Measurements from ENCODE around the gene MYH14.

MYH14 gene

DNA sequence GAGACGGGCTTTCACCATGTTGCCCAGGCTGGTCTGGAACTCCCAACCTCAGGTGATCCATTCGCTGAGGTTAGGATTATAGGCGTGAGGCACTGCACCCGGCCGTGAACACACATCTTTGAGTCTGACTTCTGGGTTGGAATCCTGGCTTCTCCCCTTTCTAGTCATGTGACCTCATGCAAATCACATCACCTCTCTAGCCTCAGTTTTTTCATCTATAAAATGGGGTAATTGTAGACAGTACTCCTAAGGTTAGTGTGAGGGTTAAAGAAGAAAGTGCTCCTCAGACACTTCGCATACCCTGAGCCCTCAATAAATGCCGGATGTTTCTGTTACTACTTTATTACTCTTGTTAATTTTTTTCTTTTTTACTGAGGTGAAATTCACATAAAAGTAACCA, 70.4 kb downstream of the MYH14 start:
- TF ChIP-seq GATA2 (IDR thresholded peaks at IDR 0.05; ENCODE audit: low read depth, low read length) (no peak), GATA3 (IDR thresholded peaks at IDR 0.05; ENCODE audit: low read depth, low read length) (no peak)

DNA sequence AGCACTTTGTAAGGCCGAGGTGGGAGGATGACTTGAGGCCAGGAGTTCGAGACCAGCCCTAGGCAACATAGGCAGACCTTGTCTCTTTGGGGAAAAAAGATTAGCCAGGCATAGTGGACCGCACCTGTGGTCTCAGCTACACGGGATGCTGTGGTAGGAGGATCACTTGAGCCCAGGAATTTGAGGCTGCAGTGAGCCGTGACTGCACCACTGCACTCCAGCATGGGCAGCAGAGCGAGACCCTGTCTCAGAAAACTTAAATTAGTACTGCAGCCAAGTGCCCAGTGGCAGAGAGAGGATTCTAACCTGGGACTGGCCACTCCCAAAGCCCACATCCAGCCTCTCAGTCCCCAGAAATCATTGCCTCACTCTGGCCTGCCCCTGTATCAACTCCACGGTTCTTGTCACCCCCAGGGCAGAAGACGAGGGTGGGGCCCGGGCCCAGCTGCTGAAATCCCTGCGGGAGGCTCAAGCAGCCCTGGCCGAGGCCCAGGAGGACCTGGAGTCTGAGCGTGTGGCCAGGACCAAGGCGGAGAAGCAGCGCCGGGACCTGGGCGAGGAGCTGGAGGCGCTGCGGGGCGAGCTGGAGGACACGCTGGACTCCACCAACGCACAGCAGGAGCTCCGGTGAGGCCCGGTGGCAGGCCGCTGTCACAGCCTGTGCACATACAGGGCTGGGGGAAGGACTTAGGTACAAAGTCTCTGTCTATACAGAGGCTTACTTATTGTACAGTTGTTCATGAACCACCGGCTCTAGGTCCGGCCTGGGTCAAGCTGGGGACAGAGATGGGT, 72.4 kb downstream of the MYH14 start:
- TF ChIP-seq GATA2 (IDR thresholded peaks at IDR 0.05; ENCODE audit: low read depth, low read length) (no peak), GATA3 (IDR thresholded peaks at IDR 0.05; ENCODE audit: low read depth, low read length) (no peak)

DNA sequence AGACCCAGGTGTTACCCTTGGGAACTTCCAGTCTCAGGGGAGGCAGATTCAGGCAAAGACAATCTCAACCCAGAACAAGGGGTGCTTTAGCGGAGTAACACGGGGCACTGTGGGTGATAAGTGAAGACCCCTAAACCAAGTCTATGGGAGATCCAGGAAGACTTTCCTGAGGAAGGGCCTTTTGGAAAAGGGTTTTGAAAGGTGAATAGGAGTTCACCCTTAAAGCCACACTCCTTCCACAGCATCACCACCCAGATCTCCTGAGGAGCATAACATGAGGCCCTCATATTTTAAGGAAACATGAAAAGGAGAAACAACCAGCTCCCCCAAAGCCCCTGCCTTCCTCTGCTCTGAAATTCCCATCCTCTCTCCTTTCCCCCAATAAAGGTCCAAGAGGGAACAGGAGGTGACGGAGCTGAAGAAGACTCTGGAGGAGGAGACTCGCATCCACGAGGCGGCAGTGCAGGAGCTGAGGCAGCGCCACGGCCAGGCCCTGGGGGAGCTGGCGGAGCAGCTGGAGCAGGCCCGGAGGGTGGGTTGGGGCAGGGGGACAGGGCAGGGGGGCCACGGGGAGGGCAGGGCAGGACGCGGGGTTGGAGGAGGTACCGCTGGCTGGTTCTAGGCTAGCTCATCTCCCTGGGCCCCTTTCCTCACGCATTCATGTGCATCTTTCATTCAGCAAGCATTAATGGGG, 73.1 kb downstream of the MYH14 start:
- TF ChIP-seq GATA3 (IDR thresholded peaks at IDR 0.05; ENCODE audit: low read depth, low read length) = no peak
- no peak for TF ChIP-seq GATA2 (IDR thresholded peaks at IDR 0.05; ENCODE audit: low read depth, low read length)

DNA sequence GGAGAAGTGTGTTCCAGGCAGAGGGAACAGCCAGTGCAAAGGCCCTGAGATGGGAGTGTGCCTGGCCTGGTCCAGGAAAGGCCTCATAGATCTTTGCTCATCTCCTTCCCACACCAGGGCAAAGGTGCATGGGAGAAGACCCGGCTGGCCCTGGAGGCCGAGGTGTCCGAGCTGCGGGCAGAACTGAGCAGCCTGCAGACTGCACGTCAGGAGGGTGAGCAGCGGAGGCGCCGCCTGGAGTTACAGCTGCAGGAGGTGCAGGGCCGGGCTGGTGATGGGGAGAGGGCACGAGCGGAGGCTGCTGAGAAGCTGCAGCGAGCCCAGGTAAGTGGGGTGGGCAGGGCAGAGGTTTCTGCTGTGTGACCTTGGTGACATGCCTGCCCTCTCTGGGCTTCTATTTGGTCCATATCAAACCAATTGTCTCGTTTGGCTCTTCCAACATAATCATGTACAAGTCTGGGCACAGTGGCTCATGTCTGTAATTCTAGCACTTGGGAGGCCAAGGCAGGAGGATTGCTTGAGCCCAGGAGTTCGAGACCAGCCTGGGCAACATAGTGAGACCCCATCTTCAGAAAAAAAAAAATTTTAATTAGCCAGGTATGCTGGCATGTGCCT, 74.7 kb downstream of the MYH14 start:
- TF ChIP-seq GATA3 (IDR thresholded peaks at IDR 0.05; ENCODE audit: low read depth, low read length) (no peak), GATA2 (IDR thresholded peaks at IDR 0.05; ENCODE audit: low read depth, low read length) (no peak)

DNA sequence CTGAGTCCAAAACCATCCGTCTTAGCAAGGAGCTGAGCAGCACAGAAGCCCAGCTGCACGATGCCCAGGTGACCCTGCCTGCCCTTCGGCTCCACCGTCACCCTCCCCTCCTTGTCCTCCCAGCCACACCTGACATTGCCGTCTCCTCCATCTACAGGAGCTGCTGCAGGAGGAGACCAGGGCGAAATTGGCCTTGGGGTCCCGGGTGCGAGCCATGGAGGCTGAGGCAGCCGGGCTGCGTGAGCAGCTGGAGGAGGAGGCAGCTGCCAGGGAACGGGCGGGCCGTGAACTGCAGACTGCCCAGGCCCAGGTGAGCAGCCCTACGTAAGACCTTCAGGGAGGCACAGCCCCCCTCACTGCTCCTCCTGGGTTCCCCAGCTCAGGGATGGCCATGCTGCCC, 76.7 kb downstream of the MYH14 start:
- TF ChIP-seq GATA2 (IDR thresholded peaks at IDR 0.05; ENCODE audit: low read depth, low read length) (no peak), GATA3 (IDR thresholded peaks at IDR 0.05; ENCODE audit: low read depth, low read length) (no peak)

DNA sequence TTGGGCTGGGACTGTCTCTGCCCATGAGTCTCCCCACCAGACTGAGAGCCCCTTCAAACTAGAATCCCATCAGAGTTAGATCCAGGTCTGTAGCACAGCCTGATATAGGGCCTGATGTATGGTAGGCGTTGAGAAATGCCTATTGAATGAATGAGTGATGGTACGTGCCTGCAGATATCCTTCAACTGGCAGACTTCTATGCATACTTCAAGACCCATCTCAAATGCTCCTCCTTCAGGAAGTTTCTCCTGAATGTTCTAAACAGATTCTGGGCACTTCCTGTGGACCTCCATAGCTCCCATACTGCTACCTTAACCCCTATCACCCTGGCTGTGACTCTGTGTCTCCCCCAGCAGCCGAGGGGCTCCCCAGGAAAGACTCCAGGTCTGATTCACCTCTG, 77.6 kb downstream of the MYH14 start:
- TF ChIP-seq GATA3 (IDR thresholded peaks at IDR 0.05; ENCODE audit: low read depth, low read length) (no peak), GATA2 (IDR thresholded peaks at IDR 0.05; ENCODE audit: low read depth, low read length) (no peak)

DNA sequence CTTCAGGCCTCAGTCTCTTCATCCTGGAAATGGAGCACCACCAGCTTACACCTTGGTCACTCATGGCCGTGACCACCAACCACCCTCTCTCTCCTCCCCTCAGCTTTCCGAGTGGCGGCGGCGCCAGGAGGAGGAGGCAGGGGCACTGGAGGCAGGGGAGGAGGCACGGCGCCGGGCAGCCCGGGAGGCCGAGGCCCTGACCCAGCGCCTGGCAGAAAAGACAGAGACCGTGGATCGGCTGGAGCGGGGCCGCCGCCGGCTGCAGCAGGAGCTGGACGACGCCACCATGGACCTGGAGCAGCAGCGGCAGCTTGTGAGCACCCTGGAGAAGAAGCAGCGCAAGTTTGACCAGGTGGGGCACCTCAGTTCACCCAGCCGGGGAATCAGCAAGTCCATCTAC, 78.1 kb downstream of the MYH14 start:
- TF ChIP-seq GATA3 (IDR thresholded peaks at IDR 0.05; ENCODE audit: low read depth, low read length) (no peak), GATA2 (IDR thresholded peaks at IDR 0.05; ENCODE audit: low read depth, low read length) (no peak)

DNA sequence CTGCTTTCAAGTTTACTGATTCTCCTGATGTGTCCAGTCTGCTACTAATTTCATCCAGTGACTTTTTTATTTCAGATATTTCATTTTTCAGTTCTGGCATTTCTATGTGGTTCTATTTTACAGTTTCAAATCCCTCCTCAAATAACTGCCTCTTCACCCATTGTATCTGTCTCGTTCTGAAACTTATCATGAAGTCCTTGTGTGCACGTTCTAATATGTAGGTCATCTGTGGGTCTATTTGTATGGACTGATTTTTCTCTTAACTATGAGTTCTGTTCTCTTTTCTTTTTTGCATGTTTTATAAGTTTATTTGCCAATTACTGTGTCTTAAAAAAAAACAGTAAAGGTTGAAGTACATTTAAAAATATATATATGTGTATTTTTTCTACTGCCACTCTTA, 82.4 kb downstream of the MYH14 start:
- TF ChIP-seq GATA2 (IDR thresholded peaks at IDR 0.05; ENCODE audit: low read depth, low read length) = no peak
- TF ChIP-seq GATA3 (IDR thresholded peaks at IDR 0.05; ENCODE audit: low read depth, low read length) = no peak

DNA sequence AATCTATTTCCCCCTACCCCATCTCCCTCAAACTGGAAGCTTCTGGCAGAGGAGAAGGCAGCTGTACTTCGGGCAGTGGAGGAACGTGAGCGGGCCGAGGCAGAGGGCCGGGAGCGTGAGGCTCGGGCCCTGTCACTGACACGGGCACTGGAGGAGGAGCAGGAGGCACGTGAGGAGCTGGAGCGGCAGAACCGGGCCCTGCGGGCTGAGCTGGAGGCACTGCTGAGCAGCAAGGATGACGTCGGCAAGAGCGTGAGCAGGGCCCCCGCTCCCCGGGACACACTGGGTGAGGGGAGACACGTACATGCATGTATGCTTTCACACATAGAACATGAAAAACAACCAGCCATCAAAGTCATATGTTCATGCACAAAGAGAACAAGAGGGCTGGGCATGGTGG, 83.0 kb downstream of the MYH14 start:
- TF ChIP-seq GATA3 (IDR thresholded peaks at IDR 0.05; ENCODE audit: low read depth, low read length) = no peak

DNA sequence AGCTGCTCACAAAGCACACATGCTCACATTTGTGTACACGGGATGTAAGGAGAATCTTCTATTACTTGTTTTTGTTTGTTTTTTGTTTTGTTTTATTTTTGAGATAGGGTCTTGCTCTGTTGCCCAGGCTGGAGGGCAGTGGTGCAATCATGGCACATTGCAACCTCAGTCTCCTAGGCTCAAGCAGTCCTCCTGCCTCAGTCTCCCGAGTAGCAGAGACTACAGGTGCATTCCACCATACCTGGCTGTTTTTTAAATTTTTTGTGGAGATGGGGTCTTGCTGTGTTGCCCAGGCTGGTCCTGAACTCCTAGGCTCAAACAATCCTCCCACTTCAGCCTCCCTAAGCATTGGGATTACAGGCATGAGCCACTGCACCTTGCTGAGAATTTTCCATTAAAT, 83.9 kb downstream of the MYH14 start:
- TF ChIP-seq GATA2 (IDR thresholded peaks at IDR 0.05; ENCODE audit: low read depth, low read length) = no peak
- no peak for TF ChIP-seq GATA3 (IDR thresholded peaks at IDR 0.05; ENCODE audit: low read depth, low read length)

DNA sequence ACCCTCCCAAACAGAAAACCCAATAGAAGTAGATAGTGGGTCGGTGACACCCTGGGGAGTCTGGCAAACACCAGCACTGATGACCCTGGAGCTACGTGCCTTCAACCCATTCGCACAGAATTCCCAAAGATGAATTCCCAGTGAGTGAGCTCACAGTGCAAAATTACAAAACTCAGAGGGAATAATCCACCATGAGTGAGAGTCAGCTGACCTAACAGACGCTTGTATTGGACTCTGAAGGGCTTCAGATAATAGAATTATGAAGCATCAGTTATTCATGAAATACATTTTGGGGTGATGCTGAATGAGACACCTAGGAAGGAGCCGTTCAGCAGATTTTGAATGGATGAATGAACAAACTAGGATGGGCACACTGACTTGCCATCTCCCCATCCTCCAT, 85.5 kb downstream of the MYH14 start:
- TF ChIP-seq GATA3 (IDR thresholded peaks at IDR 0.05; ENCODE audit: low read depth, low read length) = no peak

DNA sequence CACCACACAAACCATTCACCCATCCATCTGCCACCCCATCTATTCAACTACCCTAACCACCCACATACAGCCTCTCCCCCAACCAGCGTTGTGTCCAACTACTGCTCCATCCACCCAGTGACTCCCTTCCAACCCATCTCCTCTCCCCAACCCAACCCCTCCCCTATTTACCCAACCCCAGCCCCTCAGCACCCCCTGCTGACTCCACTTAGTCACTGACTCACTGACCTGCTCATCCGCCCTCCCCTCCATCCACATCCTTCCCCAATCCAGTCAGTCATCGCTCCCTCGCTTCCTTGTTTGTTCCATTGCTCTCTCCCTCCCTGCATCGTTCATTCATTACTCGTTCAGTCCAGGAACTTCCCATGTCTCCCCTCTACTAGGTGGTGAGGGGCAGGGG, 86.6 kb downstream of the MYH14 start:
- TF ChIP-seq GATA2 (IDR thresholded peaks at IDR 0.05; ENCODE audit: low read depth, low read length) (no peak), GATA3 (IDR thresholded peaks at IDR 0.05; ENCODE audit: low read depth, low read length) (no peak)

DNA sequence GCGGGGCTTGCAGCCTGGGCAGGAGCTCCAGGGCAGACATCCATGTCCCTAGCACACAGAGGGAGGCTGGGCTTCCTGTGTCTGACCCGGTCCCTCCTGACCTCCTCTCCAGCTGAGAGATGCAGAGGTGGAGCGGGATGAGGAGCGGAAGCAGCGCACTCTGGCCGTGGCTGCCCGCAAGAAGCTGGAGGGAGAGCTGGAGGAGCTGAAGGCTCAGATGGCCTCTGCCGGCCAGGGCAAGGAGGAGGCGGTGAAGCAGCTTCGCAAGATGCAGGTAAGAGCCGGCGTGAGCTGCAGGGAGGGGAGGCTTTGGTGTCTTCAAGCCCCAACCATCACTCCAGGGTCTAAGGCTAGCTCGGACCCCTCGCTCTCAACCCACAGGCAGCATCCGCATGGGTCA, 87.4 kb downstream of the MYH14 start:
- TF ChIP-seq GATA2 (IDR thresholded peaks at IDR 0.05; ENCODE audit: low read depth, low read length) (no peak), GATA3 (IDR thresholded peaks at IDR 0.05; ENCODE audit: low read depth, low read length) (no peak)

DNA sequence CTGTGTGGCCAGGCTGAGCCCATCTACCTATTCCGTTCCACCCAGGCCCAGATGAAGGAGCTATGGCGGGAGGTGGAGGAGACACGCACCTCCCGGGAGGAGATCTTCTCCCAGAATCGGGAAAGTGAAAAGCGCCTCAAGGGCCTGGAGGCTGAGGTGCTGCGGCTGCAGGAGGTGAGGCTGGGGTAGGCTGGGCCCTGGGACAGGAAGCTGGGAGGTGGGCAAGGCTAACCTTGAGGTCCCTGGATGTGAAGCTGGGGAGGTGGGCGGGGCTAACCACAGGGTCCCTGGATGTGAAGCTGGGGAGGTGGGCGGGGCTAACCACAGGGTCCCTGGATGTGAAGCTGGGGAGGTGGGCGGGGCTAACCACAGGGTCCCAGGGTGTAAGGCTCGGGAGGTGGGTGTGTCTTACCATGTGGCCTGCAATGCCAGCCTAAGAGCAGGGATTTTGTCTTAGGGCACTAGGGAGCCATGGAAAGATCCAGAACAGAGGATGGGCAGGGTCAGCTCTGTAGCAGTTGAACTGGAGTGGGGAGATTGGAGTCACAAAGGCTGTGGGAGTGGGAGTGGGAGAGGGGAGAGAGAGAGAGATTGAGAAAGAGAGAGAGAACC, 88.9 kb downstream of the MYH14 start:
- TF ChIP-seq GATA3 (IDR thresholded peaks at IDR 0.05; ENCODE audit: low read depth, low read length) (no peak), GATA2 (IDR thresholded peaks at IDR 0.05; ENCODE audit: low read depth, low read length) (no peak)

All from SH-SY5Y (cell line).